GF-D8 (cell line): ENCODE results near the gene CCK.
"Not testable (repeated sequence)": the region's sequence is repeated elsewhere in the genome, so short reads cannot be mapped to it uniquely, and the experiment has no call there.

Experiments used
- DNase-seq: peaks from one replicate; lab custom pipeline; 2025; lab: John Stamatoyannopoulos, UW

CCK gene, protein sequence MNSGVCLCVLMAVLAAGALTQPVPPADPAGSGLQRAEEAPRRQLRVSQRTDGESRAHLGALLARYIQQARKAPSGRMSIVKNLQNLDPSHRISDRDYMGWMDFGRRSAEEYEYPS

DNA sequence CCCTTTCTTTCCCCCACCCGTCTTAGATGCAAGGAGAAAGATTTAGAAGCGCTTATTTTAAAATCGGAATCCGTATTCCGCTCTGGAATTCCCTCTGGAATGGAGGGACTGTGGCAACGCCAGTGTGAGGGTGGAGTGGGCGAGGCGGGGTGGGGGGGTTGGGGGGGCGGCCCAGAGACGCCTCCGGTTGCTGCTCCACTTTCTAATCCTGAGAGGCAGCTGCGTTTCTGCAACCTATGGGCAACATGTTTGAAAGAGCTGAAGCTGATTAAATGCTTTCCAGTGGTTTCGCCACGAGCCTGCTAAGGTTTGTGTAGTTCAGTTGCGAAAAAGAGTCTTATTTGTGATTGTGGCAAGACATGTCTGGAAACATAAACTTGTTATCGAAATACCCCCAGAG lies at the start of gene CCK:
TSS of gene CCK (minus strand) at position 101 of the 400 bp plus-strand sequence. CDS start 2,555 bp downstream, outside the sequence.
- no peak for DNase-seq

DNA sequence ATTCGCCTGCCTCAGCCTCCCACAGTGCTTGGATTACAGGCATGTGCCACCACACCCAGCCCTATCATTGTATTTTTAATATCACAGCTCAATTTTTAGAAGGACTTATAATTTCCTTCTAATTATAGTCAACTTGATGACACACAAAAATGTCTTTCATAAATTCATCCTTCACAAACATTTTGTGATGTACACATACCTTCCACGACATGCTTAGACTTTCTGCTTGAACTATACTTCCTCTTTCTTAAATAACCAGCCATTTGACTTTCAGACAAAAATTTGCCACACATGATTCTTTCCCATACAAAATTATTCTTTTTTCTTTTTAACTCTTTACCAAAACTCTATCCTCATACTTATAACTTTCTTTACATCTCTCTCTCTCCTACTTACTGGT lies 48.4 kb upstream of the CCK start:
- DNase-seq: no peak

DNA sequence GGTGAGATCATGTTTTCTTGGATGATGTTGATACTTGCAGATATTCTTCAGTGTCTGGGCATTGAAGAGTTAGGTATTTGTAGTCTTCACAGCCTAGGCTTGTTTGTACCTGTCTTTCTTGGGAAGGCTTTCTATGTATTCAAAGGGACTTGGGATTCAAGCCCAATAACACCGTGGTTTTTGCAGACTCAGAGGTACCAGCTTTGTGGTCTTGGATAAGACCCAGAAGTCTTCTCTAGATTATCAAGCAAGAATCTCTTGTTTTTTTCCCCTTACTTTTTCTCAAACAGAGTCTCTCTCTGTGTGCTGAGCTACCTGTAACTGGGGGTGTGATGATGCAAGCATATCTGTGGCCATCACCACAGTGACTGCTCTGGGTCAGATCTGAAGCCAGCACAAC lies 42.7 kb upstream of the CCK start:
- DNase-seq: no peak

DNA sequence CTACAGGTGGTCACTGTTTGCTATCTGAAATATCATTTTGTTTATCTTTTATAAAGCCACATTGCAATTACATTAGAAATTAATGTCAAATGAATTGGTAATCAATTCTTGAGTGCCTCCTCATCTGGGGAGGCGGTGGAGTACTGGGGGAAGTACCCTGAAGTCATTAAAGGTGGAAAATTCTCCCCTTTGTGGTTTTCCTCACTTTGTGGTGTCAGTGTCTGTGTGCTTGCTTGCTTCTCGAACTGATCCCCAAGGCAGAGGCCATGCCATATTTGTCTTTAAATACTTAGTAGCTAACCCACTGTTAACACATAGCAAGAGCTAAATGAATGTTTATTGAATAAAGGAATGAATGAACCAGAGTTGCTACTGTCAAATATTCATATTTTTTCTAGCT lies 40.5 kb upstream of the CCK start:
- no peak for DNase-seq

DNA sequence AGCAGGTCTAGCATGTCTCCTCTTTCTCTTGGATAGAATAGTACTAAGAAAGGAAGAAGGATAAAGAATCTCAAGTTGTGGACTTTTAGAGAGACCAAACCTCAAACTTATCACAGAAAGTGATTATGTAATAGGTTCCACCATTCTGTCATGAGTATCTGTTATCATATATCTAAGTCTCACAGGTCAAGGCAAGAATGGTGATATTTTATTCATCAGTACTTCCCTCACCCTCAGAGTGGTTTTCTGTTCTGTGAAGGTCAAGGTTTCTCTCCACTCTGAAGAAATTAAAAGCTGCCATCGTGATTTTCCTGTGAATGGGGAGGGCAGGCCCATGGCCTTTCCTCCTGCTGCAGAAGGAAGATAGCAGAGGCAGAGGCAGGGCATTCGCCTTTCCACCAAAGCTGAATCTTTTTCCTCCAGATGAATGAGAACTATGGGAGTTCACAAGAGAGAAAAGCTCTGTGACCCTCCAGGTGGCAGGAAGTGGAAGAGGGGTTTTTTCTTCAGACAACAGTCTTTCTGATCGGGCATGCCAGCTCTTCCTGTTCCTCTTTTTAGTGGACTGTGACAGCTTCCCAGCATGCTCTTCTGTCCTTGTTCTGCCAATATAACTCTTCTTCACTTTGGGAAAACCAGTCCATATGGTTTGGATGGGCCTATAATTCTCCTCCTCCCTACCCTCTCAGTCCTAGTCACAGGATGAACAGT lies 37.1 kb upstream of the CCK start:
- no peak for DNase-seq

DNA sequence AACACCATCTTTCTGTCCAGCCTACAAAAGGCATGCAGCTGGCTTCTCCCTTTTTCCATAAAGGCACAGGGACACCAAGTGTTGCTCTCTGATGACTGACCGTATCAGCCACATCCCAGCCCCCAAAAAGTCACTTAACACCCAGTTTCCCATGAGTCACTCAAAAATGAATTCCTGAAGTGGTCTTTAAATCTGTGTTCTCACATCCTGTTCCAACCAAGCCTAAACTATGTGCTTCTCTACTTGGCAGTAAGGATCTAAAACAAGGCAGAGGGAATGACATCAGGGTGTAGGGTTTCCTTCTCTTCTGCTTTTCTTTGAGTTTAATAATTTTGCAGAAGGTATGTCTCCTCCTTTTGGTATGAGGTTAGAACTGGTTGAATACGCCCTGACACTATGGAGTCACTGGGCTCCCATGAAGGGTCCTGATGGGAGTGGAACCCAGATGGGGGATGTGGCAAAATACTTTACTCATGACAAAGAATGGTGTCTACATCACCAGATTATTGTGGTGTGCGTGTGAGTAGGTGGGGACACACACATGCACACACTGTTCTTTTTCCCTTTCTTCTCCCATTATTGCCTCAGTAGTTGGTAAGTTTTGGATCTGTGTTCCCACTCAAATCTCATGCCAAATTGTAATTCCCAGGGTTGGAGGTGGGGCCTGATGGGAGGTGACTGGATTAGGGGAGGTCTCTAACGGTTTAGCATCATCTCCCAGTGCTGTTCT lies 35.6 kb upstream of the CCK start:
- no peak for DNase-seq

GRCh38 chr3:42300778-42301177 lies 34.8 kb upstream of the CCK start:
- no peak for DNase-seq

DNA sequence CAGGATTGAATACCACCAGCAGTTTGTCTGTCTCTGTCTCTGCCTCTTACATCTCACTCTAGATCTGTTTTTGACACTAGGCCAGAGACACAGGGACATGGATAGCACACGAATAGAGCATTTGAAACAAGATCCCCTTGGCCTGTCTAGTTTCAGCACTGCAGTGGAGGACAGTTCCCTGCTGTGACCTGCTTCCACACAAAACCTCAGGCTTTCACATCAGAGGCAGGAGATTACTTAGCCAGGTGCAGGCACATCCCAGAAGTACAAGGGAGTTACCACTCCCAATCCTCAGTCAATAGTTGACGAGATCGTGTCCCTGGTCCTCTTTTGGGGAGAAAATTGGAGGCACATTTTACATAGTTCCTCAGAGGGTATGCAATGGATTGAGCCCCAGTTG lies 34.0 kb upstream of the CCK start:
- no peak for DNase-seq

DNA sequence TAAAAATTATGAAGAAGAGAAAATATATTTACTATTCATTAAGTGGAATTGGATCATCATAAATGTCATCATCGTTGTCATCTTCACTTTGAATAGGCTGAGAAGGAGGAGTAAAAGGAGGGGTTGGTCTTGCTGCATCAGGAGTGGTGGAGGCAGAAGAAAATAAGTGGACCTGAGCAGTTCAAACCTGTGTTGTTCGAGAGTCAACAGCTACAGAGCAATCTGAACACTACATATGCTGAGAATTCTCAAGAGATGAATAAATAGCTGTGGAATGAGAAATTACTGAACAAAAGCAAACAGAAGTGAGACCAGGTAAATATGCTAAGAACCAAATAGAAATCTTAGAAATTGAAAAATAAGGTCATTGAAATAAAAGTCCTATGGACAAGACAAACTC lies 32.3 kb upstream of the CCK start:
- no peak for DNase-seq

GRCh38 chr3:42292009-42292408 lies 26.0 kb upstream of the CCK start:
- DNase-seq: no peak

- DNase-seq: no peak
Observed at GRCh38 chr3:42290966-42291714, 25.2 kb upstream of the CCK start.

DNA sequence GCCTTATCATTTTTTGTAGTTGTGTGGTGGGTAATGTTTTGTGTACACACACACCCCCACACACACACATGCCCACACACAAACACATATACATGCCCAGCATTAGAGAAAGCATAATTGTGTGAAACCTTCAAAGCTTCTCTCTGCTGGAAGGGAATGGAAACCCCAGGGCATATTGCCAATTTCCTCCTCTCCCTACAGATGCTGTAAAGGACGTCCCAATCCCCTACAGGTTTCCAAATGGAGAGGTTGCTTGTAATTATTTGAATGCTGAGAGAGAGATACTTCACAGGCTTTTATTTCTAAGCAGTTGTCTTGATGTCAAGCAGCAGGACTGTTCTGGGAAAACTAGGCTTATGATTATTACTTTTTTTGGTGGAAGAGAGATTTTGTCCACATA lies 23.0 kb upstream of the CCK start:
- DNase-seq: no peak

GRCh38 chr3:42288385-42288784 lies 22.4 kb upstream of the CCK start:
- DNase-seq: no peak

DNA sequence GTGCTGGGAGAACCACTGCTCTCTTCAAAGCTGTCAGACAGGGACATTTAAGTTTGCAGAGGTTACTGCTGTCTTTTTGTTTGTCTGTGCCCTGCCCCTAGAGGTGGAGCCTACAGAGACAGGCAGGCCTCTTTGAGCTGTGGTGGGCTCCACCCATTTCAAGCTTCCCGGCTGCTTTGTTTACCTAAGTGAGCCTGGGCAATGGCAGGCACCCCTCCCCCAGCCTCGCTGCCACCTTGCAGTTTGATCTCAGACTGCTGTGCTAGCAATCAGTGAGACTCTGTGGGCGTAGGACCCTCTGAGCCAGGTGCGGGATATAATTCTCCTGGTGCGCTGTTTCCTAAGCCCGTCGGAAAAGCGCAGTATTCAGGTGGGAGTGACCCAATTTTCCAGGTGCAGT lies 21.4 kb upstream of the CCK start:
- not testable (repeated sequence) for DNase-seq

DNA sequence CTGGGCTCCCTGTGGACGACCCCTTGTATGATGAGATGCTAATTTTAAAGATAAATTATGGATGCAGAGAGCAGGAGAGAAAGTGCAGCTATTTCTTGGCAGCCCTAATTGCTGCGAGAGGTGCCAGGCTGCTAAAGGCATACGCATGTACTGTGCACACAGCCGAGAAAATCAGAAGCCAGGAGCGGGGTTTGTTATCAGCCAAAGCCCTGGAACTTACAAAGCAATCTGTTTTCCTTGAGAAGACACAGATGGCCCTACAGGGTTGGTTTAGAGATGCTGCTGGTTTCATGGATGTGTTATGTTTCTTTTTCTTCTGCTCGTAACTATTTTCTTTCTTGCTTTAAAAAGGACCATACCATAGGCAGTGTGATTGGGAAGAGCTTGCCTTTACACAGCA lies 11.7 kb upstream of the CCK start:
- no peak for DNase-seq

GRCh38 chr3:42276141-42277132 lies 10.5 kb upstream of the CCK start:
- no peak for DNase-seq

DNA sequence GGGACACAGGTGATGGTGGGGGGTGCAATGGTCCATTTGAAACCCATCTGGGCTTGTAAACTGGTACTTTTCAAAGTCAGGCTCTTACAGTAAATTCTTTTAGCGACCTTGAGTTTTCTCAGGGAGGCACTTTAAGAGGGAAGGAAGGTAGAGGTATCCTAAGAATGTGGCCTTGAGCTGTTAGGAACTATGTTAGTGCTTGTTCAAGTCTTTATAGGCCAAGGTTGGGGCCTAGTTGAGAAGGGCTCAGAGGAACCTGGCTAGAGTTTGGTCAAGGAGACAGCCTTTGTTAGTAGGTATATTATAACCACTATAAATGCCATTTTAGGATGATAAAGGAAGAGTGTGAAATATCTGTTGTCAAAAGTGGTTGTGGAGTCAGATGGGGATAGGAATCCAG lies 9.2 kb upstream of the CCK start:
- DNase-seq: no peak

DNA sequence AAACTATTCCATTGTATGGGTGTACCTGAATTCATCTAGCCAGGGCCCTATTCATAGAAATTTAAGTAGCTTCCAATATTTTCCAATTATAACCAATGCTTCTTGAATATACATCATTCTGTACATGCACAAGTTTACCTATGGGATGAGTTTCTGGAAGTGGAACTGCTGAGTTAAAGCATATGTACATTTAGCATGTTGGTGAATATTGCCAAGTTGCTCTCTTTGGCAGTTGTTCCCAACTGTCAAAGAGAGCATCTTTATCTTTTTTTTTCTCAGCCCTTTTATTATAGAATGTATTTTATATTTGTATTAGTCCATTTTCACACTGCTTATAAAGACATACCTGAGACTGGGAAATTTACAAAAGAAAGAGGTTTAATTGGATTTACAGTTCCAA lies 8.3 kb upstream of the CCK start:
- DNase-seq: no peak

- no peak for DNase-seq
Observed at GRCh38 chr3:42273361-42273760, 7.4 kb upstream of the CCK start.

GRCh38 chr3:42271786-42272185 lies 5.8 kb upstream of the CCK start:
- no peak for DNase-seq

DNA sequence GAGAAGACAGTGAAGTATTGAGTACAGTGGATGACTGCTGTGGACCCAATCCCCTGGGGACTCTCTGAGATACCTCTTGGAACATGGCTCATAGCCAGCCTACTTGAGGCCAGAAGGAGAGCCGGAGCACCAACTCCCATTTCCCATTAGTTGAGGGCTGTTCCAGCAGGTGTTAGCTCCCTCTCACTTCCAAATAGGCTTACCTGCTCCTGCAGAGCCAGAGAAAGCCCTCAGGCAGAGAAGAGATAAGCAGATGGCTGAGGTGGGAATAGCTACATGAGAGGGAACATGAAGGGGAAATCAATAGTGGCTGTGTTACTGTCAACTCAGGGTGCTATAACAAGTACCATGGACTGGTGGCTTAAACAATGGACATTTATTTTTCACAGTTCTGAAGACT lies 4.6 kb upstream of the CCK start:
- no peak for DNase-seq

GRCh38 chr3:42269647-42270046 lies 3.7 kb upstream of the CCK start:
- DNase-seq: no peak
